Measurements from ENCODE around the gene EPSTI1. TPM values are rescaled to one million over a fixed set of nuclear protein-coding genes. Genes with fewer than 3 reads are reported as not detected.
"Not testable (repeated sequence)": the region's sequence is repeated elsewhere in the genome, so short reads cannot be mapped to it uniquely, and the experiment has no call there.

The EPSTI1 gene
- total RNA-seq, 1 donor, result 14.9 TPM

DNA sequence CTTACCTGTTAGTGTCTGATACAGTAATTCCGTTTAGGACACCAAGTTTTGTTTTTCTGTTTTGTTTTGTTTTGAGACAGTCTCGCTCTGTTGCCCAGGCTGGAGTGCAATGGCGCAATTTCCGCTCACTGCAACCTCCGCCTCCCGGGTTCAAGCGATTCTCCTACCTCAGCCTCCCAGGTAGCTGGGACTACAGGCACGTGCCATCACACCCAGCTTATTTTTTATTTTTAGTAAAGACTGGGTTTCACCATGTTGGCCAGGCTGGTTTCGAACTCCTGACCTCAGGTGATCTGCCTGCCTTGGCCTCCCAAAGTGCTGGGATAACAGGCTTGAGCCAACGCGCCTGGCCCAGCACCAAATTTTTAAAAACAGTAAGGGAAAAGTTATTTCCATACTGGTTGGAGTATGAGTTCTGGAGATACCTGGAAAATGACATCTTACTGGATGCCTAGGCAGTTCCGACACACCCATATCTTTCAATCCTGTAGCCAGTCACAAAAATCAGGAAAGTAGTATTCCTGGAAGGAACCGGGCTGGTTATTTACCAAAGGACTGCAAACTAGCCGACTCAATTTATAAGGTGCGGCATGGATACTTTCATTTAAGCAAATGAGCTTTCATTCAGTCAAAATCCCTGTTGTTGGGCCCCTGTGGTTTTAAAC, 676 bp downstream of the EPSTI1 start:
- Histone ChIP-seq H3K4me1 (ENCODE audit: insufficient read depth, low read length) (peaks cover 42% of the 10 kb centered on the region), H3K4me3 (ENCODE audit: low read length) (peak overlapping the region; percentile 87)
- not testable (repeated sequence) for H3K27me3 ChIP-seq (ENCODE audit: insufficient read depth, low read length); H3K9me3 ChIP-seq (ENCODE audit: low read depth, low read length)

DNA sequence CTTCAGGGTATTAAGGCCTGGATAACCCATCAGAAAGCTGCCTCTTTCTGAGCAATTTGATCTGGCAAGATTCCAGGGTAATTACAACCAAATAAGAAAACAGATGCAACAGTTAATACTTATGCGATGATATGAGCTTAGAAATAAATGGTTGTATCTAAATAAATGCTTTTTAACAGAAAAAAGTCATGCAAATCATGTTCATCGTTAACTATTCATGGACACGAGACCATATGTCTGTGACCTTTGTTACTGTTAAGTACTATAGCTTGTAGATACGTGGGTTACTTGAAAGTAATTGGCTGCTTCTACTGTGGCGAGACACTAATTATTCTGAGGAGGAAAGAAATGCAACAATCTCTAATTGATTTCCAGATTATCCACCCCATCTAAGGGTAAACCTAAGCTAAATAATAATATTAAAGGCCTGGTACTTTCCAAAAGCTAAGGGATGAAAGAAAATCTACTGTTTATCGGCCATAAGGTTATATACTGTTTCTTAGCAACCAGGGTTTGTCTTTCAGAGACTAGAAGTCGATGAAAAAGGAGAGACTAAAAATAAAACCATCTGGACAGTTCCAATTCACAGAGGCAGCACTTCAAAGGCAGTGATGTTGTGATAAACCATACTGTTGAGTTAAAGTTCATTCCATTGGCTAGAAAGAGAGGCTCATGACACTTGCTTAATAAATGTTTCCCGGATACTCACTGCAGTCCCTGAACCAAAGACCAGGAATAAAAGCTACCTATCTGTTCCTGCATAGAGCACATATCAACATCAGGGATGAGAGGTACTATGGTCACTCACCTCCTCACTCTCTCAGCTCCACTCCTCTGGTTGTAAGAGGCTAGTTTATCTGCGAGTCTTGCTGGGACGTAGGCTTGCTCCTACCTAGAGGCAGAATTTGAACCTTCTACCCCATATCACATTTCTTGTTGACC, 1.5 kb downstream of the EPSTI1 start:
- H3K4me1 ChIP-seq (ENCODE audit: insufficient read depth, low read length), result peaks cover 48% of the 10 kb centered on the region
- H3K4me3 ChIP-seq (ENCODE audit: low read length), result peak overlapping the region; percentile 87
- no peaks in the 10 kb centered on the region for H3K9me3 ChIP-seq (ENCODE audit: low read depth, low read length)
- no peaks in the 10 kb centered on the region for H3K27me3 ChIP-seq (ENCODE audit: insufficient read depth, low read length)

DNA sequence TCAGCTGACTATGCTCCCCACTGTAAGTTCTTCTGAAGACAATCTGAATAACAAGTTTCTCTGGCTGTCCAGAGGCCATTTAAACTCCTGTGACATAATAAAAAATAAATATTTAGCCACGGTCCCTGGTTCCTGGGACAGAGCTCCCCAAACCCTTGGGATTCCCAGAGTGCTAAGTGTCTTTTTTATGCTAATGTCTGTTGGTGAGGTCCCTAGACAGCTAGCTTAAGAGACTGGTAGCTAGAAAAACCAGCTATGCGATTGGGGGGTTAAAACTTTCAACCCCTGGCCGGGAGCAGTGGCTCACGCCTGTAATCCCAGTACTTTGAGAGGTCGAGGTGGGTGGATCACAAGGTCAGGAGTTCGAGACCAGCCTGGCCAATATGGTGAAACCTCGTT, 5.9 kb downstream of the EPSTI1 start:
- Histone ChIP-seq H3K27me3 (ENCODE audit: insufficient read depth, low read length) (no peaks in the 10 kb centered on the region), H3K4me1 (ENCODE audit: insufficient read depth, low read length) (peaks cover 44% of the 10 kb centered on the region), H3K9me3 (ENCODE audit: low read depth, low read length) (no peaks in the 10 kb centered on the region), H3K4me3 (ENCODE audit: low read length) (no peak overlapping the region)

DNA sequence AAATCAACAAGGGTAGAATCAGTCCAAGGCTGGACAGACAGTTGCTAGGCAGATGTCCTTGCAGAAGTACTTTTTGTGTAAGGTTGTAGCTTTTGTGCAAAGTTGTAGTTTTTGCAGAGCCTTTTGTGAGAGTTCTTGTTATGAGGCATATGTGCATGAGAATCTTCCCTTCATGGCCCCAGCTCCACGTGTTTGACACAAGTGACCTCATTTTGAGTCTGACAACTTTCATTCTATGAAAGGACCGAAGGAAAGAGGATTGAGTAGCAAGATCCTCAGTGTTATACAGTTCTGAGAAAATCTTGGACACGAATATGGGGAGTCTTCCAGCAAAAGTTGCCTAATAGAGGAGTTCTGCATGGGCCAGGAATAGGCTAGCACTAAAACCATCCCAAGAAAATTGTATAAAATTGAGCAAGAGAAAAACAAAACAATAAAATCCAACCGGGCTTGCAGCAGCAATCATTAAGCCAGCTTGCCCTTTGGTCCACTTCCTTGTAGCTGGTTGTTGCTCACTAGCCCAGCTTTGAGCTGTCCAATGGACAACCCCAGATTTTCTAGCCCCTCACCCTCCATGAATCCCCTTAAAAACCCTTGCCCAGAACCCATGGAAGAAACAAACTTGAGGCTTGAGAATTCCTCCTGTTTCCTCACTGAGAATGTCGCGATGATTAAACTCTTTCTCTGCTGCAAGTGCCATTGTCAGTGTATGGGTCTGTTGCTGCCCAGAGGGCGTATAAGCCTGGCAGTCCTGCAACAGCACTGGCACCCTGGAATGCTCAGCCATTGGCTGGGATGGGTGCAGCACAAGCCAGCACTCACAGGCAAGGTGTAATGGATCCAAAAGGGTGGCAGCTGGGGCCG, 6.5 kb downstream of the EPSTI1 start:
- H3K27me3 ChIP-seq (ENCODE audit: insufficient read depth, low read length), result no peaks in the 10 kb centered on the region
- H3K4me1 ChIP-seq (ENCODE audit: insufficient read depth, low read length), result peaks cover 38% of the 10 kb centered on the region
- no peaks in the 10 kb centered on the region for H3K9me3 ChIP-seq (ENCODE audit: low read depth, low read length)
- no peak overlapping the region for H3K4me3 ChIP-seq (ENCODE audit: low read length)

DNA sequence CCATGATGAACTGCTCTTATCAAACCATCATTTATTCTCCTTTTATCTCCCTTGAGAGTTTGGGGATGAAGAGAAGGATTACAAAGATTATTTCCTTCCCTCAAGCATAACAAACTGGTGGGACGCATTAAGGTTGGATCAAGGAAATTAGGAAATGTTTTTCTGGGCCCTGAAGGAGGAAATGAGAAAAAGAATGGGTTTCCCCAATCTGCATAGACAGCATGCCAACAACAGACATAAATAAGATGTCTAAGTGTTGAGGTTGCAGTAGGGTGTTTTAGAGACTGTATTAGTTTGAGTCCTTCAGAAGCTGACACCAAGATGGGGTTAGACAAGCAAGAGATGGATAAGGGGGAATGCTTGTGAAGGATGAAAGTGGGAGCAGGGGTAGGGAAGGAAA, 7.3 kb downstream of the EPSTI1 start:
- Histone ChIP-seq H3K4me1 (ENCODE audit: insufficient read depth, low read length) (peaks cover 29% of the 10 kb centered on the region), H3K27me3 (ENCODE audit: insufficient read depth, low read length) (no peaks in the 10 kb centered on the region), H3K9me3 (ENCODE audit: low read depth, low read length) (no peaks in the 10 kb centered on the region), H3K4me3 (ENCODE audit: low read length) (no peak overlapping the region)

DNA sequence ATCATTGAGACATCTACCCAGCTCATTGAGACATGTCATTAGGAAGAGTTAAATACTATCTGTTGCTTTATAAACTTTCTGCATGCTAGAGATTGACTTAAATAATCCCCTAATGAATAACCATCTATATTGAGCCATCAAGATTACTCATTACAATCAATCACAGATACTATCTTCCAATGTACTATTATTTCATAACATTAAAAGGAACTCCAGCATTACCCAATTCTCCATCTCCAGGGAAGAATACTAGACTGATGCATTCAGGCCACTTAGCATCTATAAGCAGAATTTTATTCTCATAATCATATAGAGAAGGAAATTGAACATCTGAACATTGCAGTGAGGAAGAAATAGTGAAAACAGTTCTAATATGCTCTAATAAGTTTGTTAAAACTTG, 8.0 kb downstream of the EPSTI1 start:
- Histone ChIP-seq H3K27me3 (ENCODE audit: insufficient read depth, low read length) (no peaks in the 10 kb centered on the region), H3K4me3 (ENCODE audit: low read length) (no peak overlapping the region), H3K9me3 (ENCODE audit: low read depth, low read length) (no peaks in the 10 kb centered on the region), H3K4me1 (ENCODE audit: insufficient read depth, low read length) (peaks cover 22% of the 10 kb centered on the region)

- peaks cover 15% of the 10 kb centered on the region for H3K4me1 ChIP-seq (ENCODE audit: insufficient read depth, low read length)
- H3K9me3 ChIP-seq (ENCODE audit: low read depth, low read length), result no peaks in the 10 kb centered on the region
- no peaks in the 10 kb centered on the region for H3K27me3 ChIP-seq (ENCODE audit: insufficient read depth, low read length)
- no peak overlapping the region for H3K4me3 ChIP-seq (ENCODE audit: low read length)
Observed at GRCh38 chr13:42981853-42982252, 10.2 kb downstream of the EPSTI1 start.

GRCh38 chr13:42981317-42981716, 10.7 kb downstream of the EPSTI1 start:
- Histone ChIP-seq H3K9me3 (ENCODE audit: low read depth, low read length) (no peaks in the 10 kb centered on the region), H3K4me1 (ENCODE audit: insufficient read depth, low read length) (peaks cover 15% of the 10 kb centered on the region), H3K4me3 (ENCODE audit: low read length) (no peak overlapping the region), H3K27me3 (ENCODE audit: insufficient read depth, low read length) (no peaks in the 10 kb centered on the region)

DNA sequence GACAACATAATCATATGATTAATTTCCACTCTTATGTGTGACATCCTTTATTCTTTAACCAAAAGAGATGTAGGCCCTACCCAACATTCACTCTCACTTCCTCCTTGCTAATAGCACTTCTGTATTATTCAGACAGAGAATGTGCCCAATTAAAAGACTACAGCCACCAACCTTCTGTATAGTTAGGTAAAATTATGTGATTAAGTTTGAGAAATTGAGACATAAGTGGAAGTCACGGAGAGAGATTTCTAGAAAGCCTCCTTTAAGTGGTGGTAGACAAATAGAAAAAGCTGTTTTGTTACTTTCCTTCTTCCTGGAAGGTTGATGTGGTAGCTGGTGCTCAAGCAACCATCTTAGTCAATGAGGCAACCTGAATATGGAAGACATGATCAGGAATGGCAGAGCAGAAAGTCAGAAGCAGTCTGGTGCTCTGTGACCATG, 14.8 kb downstream of the EPSTI1 start:
- peaks cover 9% of the 10 kb centered on the region for H3K4me1 ChIP-seq (ENCODE audit: insufficient read depth, low read length)
- H3K27me3 ChIP-seq (ENCODE audit: insufficient read depth, low read length), result no peaks in the 10 kb centered on the region
- H3K9me3 ChIP-seq (ENCODE audit: low read depth, low read length), result no peaks in the 10 kb centered on the region
- no peak overlapping the region for H3K4me3 ChIP-seq (ENCODE audit: low read length)

DNA sequence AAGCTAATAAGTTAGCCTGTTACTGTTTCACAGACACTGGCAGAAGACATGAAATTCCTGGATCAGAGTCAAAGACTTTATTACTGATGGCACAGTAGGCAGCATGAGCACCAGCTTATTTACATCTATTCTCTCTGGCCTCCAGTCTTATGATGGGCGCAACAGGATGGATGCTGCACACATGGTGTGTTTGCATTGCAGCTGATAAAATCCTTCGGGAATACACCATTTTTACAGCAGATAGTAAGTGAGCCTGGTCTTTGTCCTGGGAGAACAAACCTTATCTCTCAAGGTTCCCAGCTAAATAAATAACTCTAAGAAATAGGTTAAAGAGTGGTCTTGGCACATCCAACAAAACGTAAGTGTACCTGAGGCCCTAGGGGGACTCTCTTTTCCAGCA, 16.0 kb downstream of the EPSTI1 start:
- Histone ChIP-seq H3K9me3 (ENCODE audit: low read depth, low read length) (no peaks in the 10 kb centered on the region), H3K4me3 (ENCODE audit: low read length) (no peak overlapping the region), H3K27me3 (ENCODE audit: insufficient read depth, low read length) (no peaks in the 10 kb centered on the region), H3K4me1 (ENCODE audit: insufficient read depth, low read length) (peaks cover 21% of the 10 kb centered on the region)

- Histone ChIP-seq H3K4me3 (ENCODE audit: low read length) (no peak overlapping the region), H3K27me3 (ENCODE audit: insufficient read depth, low read length) (no peaks in the 10 kb centered on the region), H3K9me3 (ENCODE audit: low read depth, low read length) (no peaks in the 10 kb centered on the region), H3K4me1 (ENCODE audit: insufficient read depth, low read length) (peaks cover 32% of the 10 kb centered on the region)
Observed at GRCh38 chr13:42973581-42973980, 18.5 kb downstream of the EPSTI1 start.

GRCh38 chr13:42971691-42972347, 20.2 kb downstream of the EPSTI1 start:
- H3K27me3 ChIP-seq (ENCODE audit: insufficient read depth, low read length), result no peaks in the 10 kb centered on the region
- no peaks in the 10 kb centered on the region for H3K9me3 ChIP-seq (ENCODE audit: low read depth, low read length)
- no peak overlapping the region for H3K4me3 ChIP-seq (ENCODE audit: low read length)
- H3K4me1 ChIP-seq (ENCODE audit: insufficient read depth, low read length), result peaks cover 32% of the 10 kb centered on the region

DNA sequence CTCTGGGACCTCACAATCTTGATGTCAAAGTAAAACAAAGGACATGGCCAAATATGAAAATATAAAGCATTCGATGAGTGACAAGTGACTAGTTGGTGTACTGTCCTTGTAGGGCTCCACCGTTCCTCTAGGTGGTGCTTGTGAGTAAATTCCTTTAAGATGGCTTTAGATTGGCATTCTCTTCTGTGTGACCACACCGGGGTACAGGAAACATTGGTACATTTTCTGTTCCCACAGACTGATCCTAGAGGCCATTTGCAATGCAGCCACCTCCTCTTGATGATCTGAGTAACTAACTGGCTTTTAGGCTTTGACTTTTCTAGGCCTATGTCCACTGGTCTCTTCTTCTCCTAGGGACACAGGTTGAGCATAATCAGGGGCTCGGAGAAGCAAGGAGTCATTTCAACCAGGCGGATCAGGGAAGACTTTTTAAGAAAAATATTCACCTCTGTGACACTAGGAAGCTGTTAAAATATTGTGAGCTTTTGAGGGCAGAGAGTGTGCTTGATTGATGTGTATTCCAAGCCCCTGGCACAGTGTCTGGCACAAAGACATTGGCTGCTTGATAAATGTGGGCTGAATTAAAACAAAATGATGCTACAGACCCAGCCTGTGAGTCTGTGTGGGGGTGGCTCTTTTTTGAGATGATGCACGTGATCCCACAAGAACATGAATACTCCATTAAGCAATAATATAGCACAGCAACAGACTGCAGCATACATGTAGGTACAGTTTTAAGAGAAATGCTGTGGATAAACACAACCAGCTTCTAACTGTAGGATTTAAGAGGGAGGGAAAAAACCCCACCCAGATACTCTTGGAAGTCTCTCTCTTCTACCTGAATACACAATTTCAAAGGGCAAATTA, 21.0 kb downstream of the EPSTI1 start:
- Histone ChIP-seq H3K9me3 (ENCODE audit: low read depth, low read length) (no peaks in the 10 kb centered on the region), H3K4me3 (ENCODE audit: low read length) (no peak overlapping the region), H3K27me3 (ENCODE audit: insufficient read depth, low read length) (no peaks in the 10 kb centered on the region), H3K4me1 (ENCODE audit: insufficient read depth, low read length) (peaks cover 32% of the 10 kb centered on the region)
